IMR-90 (cell line): ENCODE data around the gene CRACDL. TPM values are rescaled to one million over a fixed set of nuclear protein-coding genes. Genes with fewer than 3 reads are reported as not detected.

Experiments used
- ATAC-seq: fragments of 200-7000 bp; cut with Tn5 transposase; 2 replicates; pipeline ENCODE4 v1.9.1; 2020; ENCODE audit warnings: low read depth, mild to moderate bottlenecking, moderate library complexity
- BruUV-seq: library from RNA; stranded (reverse); fragments of 400-500 nt; replicated peaks from 2 replicates; lab custom pipeline; 2021; lab: Mats Ljungman, UMichigan
- CTCF ChIA-PET: fragments of 300-600 bp; formaldehyde crosslinking; extraction: SDS; loops from one replicate; lab custom pipeline; 2021; ENCODE audit warnings: antibody characterized with exemption; lab: Yijun Ruan, JAX
- POLR2A ChIA-PET: fragments of 300-600 bp; sonication (Branson Sonifier 250); formaldehyde crosslinking; loops from one replicate; lab custom pipeline; 2022; ENCODE audit warnings: antibody characterized with exemption; ENCODE audit not compliant: unreplicated experiment; lab: Charles Lee
- DNase-seq: peaks from one replicate; pipeline ENCODE4 v3.0.0; 2013
- H2AFZ ChIP-seq: replicated peaks from 2 replicates; pipeline ENCODE3; 2013; ENCODE audit warnings: low read length, mild to moderate bottlenecking; ENCODE audit not compliant: poor library complexity
- H2AK5ac ChIP-seq: 2 replicates; pipeline ENCODE4 v1.6.1; 2013; ENCODE audit warnings: low read depth, low read length, inconsistent platforms
- H2AK9ac ChIP-seq: replicated peaks from 2 replicates; pipeline ENCODE3; 2013; ENCODE audit warnings: mild to moderate bottlenecking, low read depth, low read length, moderate library complexity; ENCODE audit not compliant: poor library complexity
- H2BK120ac ChIP-seq: 2 replicates; pipeline ENCODE4 v1.6.1; 2013; ENCODE audit warnings: low read depth, low read length, inconsistent platforms
- H2BK15ac ChIP-seq: 3 replicates; pipeline ENCODE4 v1.6.1; 2013; ENCODE audit warnings: low read depth, low read length, inconsistent platforms
- H2BK20ac ChIP-seq: 2 replicates; pipeline ENCODE4 v1.6.1; 2013; ENCODE audit warnings: low read depth, mild to moderate bottlenecking, inconsistent platforms, low read length, moderate library complexity
- H2BK5ac ChIP-seq: 2 replicates; pipeline ENCODE4 v1.6.1; 2013; ENCODE audit warnings: mild to moderate bottlenecking, low read depth, low read length, inconsistent platforms; ENCODE audit not compliant: poor library complexity, severe bottlenecking
- H3K14ac ChIP-seq: replicated peaks from 2 replicates; pipeline ENCODE4 v1.6.1; 2013; ENCODE audit warnings: low read depth, low read length, inconsistent platforms
- H3K18ac ChIP-seq: 2 replicates; pipeline ENCODE4 v1.6.1; 2013; ENCODE audit warnings: low read depth, low read length, control low read depth
- H3K23ac ChIP-seq: 2 replicates; pipeline ENCODE4 v1.6.1; 2013; ENCODE audit warnings: low read depth, low read length, inconsistent platforms
- H3K27ac ChIP-seq: 2 replicates; pipeline ENCODE4 v1.5.1; 2013; ENCODE audit warnings: mild to moderate bottlenecking, control low read depth, low read length; ENCODE audit not compliant: insufficient read depth
- H3K27me3 ChIP-seq: 2 replicates; pipeline ENCODE4 v1.6.1; 2013; ENCODE audit warnings: low read length; ENCODE audit not compliant: control insufficient read depth, insufficient read depth
- H3K36me3 ChIP-seq: 2 replicates; pipeline ENCODE4 v1.6.1; 2013; ENCODE audit warnings: low read length, mixed read lengths; ENCODE audit not compliant: control insufficient read depth, insufficient read depth
- H3K4ac ChIP-seq: 2 replicates; pipeline ENCODE4 v1.6.1; 2013; ENCODE audit warnings: low read depth, low read length, inconsistent platforms
- H3K4me1 ChIP-seq: 2 replicates; pipeline ENCODE4 v1.6.1; 2013; ENCODE audit warnings: low read length, mixed read lengths; ENCODE audit not compliant: control insufficient read depth, insufficient read depth
- H3K4me2 ChIP-seq: 2 replicates; pipeline ENCODE4 v1.6.1; 2013; ENCODE audit warnings: low read depth, mild to moderate bottlenecking, control low read depth, low read length, moderate library complexity
- H3K4me3 ChIP-seq: 2 replicates; pipeline ENCODE4 v1.5.1; 2013; ENCODE audit warnings: low read depth, mild to moderate bottlenecking, control low read depth, low read length, moderate library complexity; ENCODE audit not compliant: insufficient read depth
- H3K56ac ChIP-seq: 2 replicates; pipeline ENCODE4 v1.6.1; 2013; ENCODE audit warnings: low read length, inconsistent platforms; ENCODE audit not compliant: insufficient read depth; ENCODE audit errors: extremely low read depth
- H3K79me1 ChIP-seq, 2 experiments: 2 replicates each; pipeline ENCODE4 v1.6.1; 2013; ENCODE audit warnings: low read length in 2 of 2, inconsistent platforms in 1 of 2, low read depth in 1 of 2
- H3K9ac ChIP-seq: 2 replicates; pipeline ENCODE4 v1.6.1; 2013; ENCODE audit warnings: low read depth, low read length, control low read depth
- H3K9me1 ChIP-seq: 2 replicates; pipeline ENCODE4 v1.6.1; 2013; ENCODE audit warnings: low read length, inconsistent platforms; ENCODE audit not compliant: insufficient read depth
- H3K9me3 ChIP-seq: 2 replicates; pipeline ENCODE4 v1.6.1; 2013; ENCODE audit warnings: low read length; ENCODE audit not compliant: control insufficient read depth, insufficient read depth
- H4K20me1 ChIP-seq: 2 replicates; pipeline ENCODE4 v1.6.1; 2013; ENCODE audit warnings: low read length, inconsistent platforms; ENCODE audit not compliant: insufficient read depth
- H4K5ac ChIP-seq: 2 replicates; pipeline ENCODE4 v1.6.1; 2013; ENCODE audit warnings: mild to moderate bottlenecking, low read depth, low read length, control low read depth
- H4K8ac ChIP-seq, 2 experiments: 2 replicates each; pipeline ENCODE4 v1.6.1; 2013; ENCODE audit warnings: low read depth in 2 of 2, low read length in 2 of 2, control low read depth in 1 of 2, inconsistent platforms in 1 of 2
- H4K91ac ChIP-seq: 2 replicates; pipeline ENCODE4 v1.6.1; 2013; ENCODE audit warnings: low read depth, low read length, inconsistent platforms; ENCODE audit not compliant: insufficient read depth
- BHLHE40 ChIP-seq: fragments of 150-350 bp; IDR thresholded peaks from 2 replicates; pipeline ENCODE4 v1.6.1; 2016; ENCODE audit warnings: mild to moderate bottlenecking, low read depth, low read length
- CEBPB ChIP-seq: IDR thresholded peaks from 2 replicates; pipeline ENCODE4 v1.6.1; 2012; ENCODE audit warnings: low read depth, low read length, improper control_type of control experiment
- CHD1 ChIP-seq: IDR thresholded peaks from 2 replicates; pipeline ENCODE4 v1.6.1; 2012; ENCODE audit warnings: low read depth, low read length, improper control_type of control experiment
- FOS ChIP-seq: fragments of 150-350 bp; IDR thresholded peaks from 2 replicates; pipeline ENCODE4 v1.6.1; 2016; ENCODE audit warnings: low read depth, low read length
- MAFK ChIP-seq: IDR thresholded peaks from 2 replicates; pipeline ENCODE4 v1.6.1; 2012; ENCODE audit warnings: low read depth, low read length, improper control_type of control experiment
- MAZ ChIP-seq: IDR thresholded peaks from 2 replicates; pipeline ENCODE4 v1.6.1; 2012; ENCODE audit warnings: low read depth, mild to moderate bottlenecking, low read length, improper control_type of control experiment, moderate library complexity, borderline replicate concordance
- NFE2L2 ChIP-seq: fragments of 150-350 bp; IDR thresholded peaks from 2 replicates; pipeline ENCODE4 v1.6.1; 2016; ENCODE audit warnings: low read depth, mild to moderate bottlenecking, low read length
- POLR2A ChIP-seq: IDR thresholded peaks from 2 replicates; pipeline ENCODE4 v1.6.1; 2012; ENCODE audit warnings: mild to moderate bottlenecking, low read depth, low read length
- RAD21 ChIP-seq: IDR thresholded peaks from 2 replicates; pipeline ENCODE4 v1.6.1; 2012; ENCODE audit warnings: low read length, improper control_type of control experiment
- RCOR1 ChIP-seq: IDR thresholded peaks from 2 replicates; pipeline ENCODE4 v1.6.1; 2012; ENCODE audit warnings: mild to moderate bottlenecking, low read length, improper control_type of control experiment; ENCODE audit not compliant: insufficient replicate concordance
- RFX5 ChIP-seq: IDR thresholded peaks from 2 replicates; pipeline ENCODE4 v1.8.0; 2012; ENCODE audit warnings: low read depth, mild to moderate bottlenecking, low read length, moderate library complexity
- SMC3 ChIP-seq: fragments of 150-350 bp; IDR thresholded peaks from 2 replicates; pipeline ENCODE4 v1.6.1; 2016; ENCODE audit warnings: low read depth, mild to moderate bottlenecking, antibody characterized with exemption, low read length, moderate library complexity
- WGBS, 2 experiments: methylation state at CpG; one replicate each; pipeline versions ENCODE4 v1.1.5 to v1.1.7; 2013; ENCODE audit warnings: missing lambda C conversion rate in 2 of 2; ENCODE audit not compliant: insufficient read length in 1 of 2; ENCODE audit errors: extremely low coverage in 2 of 2; 5-methylcytosine and 5-hydroxymethylcytosine counted together
- dilution Hi-C: fragments of 300-500 bp; cut with HindIII; formaldehyde crosslinking; loops from one replicate; pipeline ENCODE4 v1.14.3; 2018; ENCODE audit warnings: low sequenced_read_pairs; ENCODE audit not compliant: unreplicated experiment
- in situ Hi-C: fragments of 300-500 bp; cut with MboI; formaldehyde crosslinking; loops from 3 replicates; pipeline ENCODE4 v1.14.3; 2019; ENCODE audit warnings: low sequenced_read_pairs, inconsistent platforms, mixed read lengths
- intact Hi-C: fragments of 100-400 bp; cut with micrococcal nuclease; formaldehyde crosslinking; loops from 2 replicates; pipeline ENCODE4 v1.10.0; 2022
- polyA plus RNA-seq, 3 experiments: library from polyadenylated mRNA; depleted of rRNA; stranded (reverse); fragments of >200 nt; gene quantifications; 2 replicates each; pipeline ENCODE4 v1.2.3, GENCODE V29; 2012; ENCODE audit warnings: low replicate concordance in 1 of 3
- total RNA-seq: library from RNA; depleted of rRNA; stranded (reverse); fragments of >200 nt; gene quantifications from 2 replicates; pipeline ENCODE4 v1.2.3, GENCODE V29; 2012
- TF ChIP-seq, protein P1 (sequence below): conservative IDR thresholded peaks from 2 replicates; pipeline ENCODE4 v1.5.1; 2012; ENCODE audit warnings: mild to moderate bottlenecking, low read depth, low read length, improper control_type of control experiment
- TF ChIP-seq, protein P2 (sequence below): fragments of 150-350 bp; IDR thresholded peaks from 2 replicates; pipeline ENCODE4 v1.6.1; 2017; ENCODE audit warnings: mild to moderate bottlenecking, antibody characterized with exemption, low read length, low read depth

CRACDL gene
- total and polyA plus RNA-seq, 2 of the 4 experiments (the other 2 are of a cell fraction): not detected

DNA sequence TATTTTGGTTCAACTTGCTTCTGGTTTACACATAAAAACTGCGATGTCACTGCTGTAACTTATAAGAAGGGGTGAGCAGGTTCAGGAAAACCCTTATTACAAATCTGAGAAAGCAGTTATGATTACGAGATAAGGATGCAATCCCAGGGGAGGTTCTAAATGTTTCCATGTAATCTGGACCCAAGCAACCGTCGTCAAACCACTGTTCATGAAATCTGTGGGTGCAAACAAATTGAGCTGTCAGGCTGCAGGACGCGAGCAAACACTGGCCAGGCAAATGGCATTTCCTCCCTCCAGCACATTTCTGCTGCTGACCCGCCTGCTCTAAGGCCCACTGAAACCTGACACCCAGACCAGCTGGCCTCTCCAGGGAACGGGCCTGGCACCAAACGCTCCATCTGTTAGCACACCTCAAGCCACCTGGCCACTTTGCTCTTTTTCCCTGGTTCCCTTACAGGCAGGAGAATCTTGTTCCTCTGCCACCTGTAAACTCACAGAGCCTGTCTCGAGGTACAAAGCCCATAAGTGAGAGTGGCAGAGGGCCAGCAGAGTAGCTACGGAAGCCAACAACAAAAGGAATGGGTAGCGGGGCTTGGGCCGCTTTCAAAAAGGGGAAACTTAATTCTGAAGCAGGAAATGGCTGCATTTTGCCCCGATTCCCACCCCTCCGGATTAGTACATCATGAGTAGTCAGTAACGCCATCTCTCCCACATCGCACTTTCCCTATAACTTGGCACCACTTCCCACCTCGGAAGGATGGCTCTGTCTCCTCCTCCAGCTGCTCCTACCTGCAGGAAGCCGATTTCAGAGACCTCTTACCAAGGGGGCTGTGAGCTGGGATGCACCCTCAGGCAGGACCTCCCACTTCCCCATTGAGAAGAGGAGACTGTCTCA, 26.5 kb downstream of the CRACDL start:
- dilution Hi-C loops (no loop called here), in situ Hi-C loops (no loop called here), intact Hi-C loops (no loop called here)
- Histone ChIP-seq H2BK15ac (no peak overlapping the region), H3K9me1 (no peaks in the 10 kb centered on the region), H3K18ac (no peak overlapping the region), H4K8ac (no peak overlapping the region), H3K9me3 (no peaks in the 10 kb centered on the region), H3K23ac (no peak overlapping the region), H4K5ac (no peak overlapping the region), H2BK120ac (no peak overlapping the region), H2BK20ac (no peak overlapping the region), H3K9ac (no peak overlapping the region), H2AK5ac (no peak overlapping the region), H3K4me1 (peaks cover 13% of the 10 kb centered on the region; the same call in 1 of the 2 replicates), H3K36me3 (no peaks in the 10 kb centered on the region), H3K27me3 (peaks cover 6% of the 10 kb centered on the region; the same call in 1 of the 2 replicates), H4K91ac (no peak overlapping the region), H3K4me2 (peak overlapping the region; percentile 34), H2AFZ (peak overlapping the region; percentile 72), H2AK9ac (peak overlapping the region; percentile 9), H3K27ac (no peak overlapping the region), H4K20me1 (no peaks in the 10 kb centered on the region), H3K56ac (no peak overlapping the region), H2BK5ac (no peak overlapping the region), H3K4me3 (no peak overlapping the region), H3K14ac (no peak overlapping the region), H3K79me1 (no peaks in the 10 kb centered on the region), H3K4ac (no peak overlapping the region)
- POLR2A ChIA-PET: no interaction called here
- CTCF ChIA-PET: no interaction called here
- DNase-seq: peak; percentile 85
- 0% methylated on average over 9 of the region's 19 CpGs; no CpG with 5 or more reads in 1 of the 2 experiments for WGBS, 2 experiments
- peak; percentile 59 for ATAC-seq
- BruUV-seq: no TSS peak
- no peak for TF ChIP-seq RCOR1
- no peak for TF ChIP-seq RAD21
- no peak for TF ChIP-seq RFX5
- no peak for TF ChIP-seq NFE2L2
- TF ChIP-seq FOS: no peak
- no peak; the same call in 1 of the 2 replicates for TF ChIP-seq MAZ
- peak; percentile 19; the same call in 1 of the 2 replicates for TF ChIP-seq BHLHE40
- TF ChIP-seq, protein P1, sequence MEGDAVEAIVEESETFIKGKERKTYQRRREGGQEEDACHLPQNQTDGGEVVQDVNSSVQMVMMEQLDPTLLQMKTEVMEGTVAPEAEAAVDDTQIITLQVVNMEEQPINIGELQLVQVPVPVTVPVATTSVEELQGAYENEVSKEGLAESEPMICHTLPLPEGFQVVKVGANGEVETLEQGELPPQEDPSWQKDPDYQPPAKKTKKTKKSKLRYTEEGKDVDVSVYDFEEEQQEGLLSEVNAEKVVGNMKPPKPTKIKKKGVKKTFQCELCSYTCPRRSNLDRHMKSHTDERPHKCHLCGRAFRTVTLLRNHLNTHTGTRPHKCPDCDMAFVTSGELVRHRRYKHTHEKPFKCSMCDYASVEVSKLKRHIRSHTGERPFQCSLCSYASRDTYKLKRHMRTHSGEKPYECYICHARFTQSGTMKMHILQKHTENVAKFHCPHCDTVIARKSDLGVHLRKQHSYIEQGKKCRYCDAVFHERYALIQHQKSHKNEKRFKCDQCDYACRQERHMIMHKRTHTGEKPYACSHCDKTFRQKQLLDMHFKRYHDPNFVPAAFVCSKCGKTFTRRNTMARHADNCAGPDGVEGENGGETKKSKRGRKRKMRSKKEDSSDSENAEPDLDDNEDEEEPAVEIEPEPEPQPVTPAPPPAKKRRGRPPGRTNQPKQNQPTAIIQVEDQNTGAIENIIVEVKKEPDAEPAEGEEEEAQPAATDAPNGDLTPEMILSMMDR: no peak
- TF ChIP-seq, protein P2, sequence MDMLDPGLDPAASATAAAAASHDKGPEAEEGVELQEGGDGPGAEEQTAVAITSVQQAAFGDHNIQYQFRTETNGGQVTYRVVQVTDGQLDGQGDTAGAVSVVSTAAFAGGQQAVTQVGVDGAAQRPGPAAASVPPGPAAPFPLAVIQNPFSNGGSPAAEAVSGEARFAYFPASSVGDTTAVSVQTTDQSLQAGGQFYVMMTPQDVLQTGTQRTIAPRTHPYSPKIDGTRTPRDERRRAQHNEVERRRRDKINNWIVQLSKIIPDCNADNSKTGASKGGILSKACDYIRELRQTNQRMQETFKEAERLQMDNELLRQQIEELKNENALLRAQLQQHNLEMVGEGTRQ: no peak
- TF ChIP-seq CEBPB: peak; percentile 25; the same call in 1 of the 2 replicates
- TF ChIP-seq CHD1: no peak
- no peak for TF ChIP-seq MAFK
- no peak for TF ChIP-seq SMC3
- TF ChIP-seq POLR2A: no peak
